Activated T-helper 2 cell treated with anti-CD3 and anti-CD28 coated beads, Interferon-gamma antibody, Interleukin-2, Interleukin-4, amounts not matched to agents 10 μg/mL and 5 μg/mL and 100 μg/mL, durations not matched to agents 14 hours and 24 hours and 36 hours (primary cell): ENCODE results near the gene CA5A. TPM values are rescaled to one million over a fixed set of nuclear protein-coding genes. Genes with fewer than 3 reads are reported as not detected.
"Not testable (repeated sequence)": the region's sequence is repeated elsewhere in the genome, so short reads cannot be mapped to it uniquely, and the experiment has no call there.

Experiments
- DNase-seq: peaks from one replicate; pipeline ENCODE4 v3.0.0; 2021; ENCODE audit warnings: low spot score
- H3K27ac Mint-ChIP-seq: one replicate; pipeline ENCODE4 v1.8.0; 2021; ENCODE audit warnings: mixed read lengths
- H3K27me3 Mint-ChIP-seq: one replicate; pipeline ENCODE4 v1.8.0; 2021; ENCODE audit warnings: low read depth, mixed read lengths
- H3K36me3 Mint-ChIP-seq: one replicate; pipeline ENCODE4 v1.8.0; 2021; ENCODE audit warnings: low read depth, mixed read lengths
- H3K4me1 Mint-ChIP-seq: one replicate; pipeline ENCODE4 v1.8.0; 2021; ENCODE audit warnings: low read depth, mixed read lengths
- H3K4me3 Mint-ChIP-seq: one replicate; pipeline ENCODE4 v1.8.0; 2021; ENCODE audit warnings: low read depth, mild to moderate bottlenecking, moderate library complexity, mixed read lengths
- H3K9me3 Mint-ChIP-seq: one replicate; pipeline ENCODE4 v1.8.0; 2021; ENCODE audit warnings: mixed read lengths
- intact Hi-C: fragments of 100-400 bp; cut with micrococcal nuclease; formaldehyde crosslinking; loops from one replicate; pipeline ENCODE4 v1.15.1; 2023
- total RNA-seq: library from RNA; stranded (reverse); gene quantifications from 2 replicates; pipeline ENCODE4 v1.2.3, GENCODE V29; 2022

The CA5A gene
- total RNA-seq, 1 donor from 2014 or later: not detected

DNA sequence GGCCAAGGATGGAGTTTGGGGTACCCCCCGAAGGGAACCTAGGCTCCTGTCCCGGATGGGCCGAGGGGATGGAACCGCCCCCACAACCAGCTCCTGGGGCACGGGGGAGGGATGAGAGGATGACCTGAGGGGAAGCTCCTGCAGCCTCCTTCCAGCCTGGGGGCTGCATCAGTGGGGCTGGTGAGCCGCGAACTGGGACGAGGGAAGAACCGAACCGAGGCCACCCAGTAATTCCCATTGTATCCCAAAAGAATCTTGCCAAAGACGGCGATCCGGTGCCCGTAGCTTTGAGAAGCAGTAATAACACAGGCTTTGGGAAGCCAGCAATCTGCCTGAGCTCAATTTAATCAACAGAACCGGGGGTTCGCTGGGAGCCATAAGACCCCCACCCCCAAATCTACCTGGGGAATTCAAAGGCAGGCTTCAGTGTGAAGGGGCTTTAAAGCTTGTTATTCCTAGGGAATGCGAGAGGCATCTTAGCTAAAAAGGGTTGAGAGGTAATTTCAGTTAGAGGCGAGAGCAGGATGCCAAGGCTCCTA, 66.4 kb downstream of the CA5A start:
- Mint-ChIP-seq H3K27ac (peak overlapping the region; percentile 67), H3K4me3 (peak overlapping the region; percentile 31), H3K4me1 (peaks cover 47% of the 10 kb centered on the region), H3K36me3 (peaks cover 36% of the 10 kb centered on the region)
- intact Hi-C loops: loop anchor here (2.0 to 10.0 kb wide), 3 partner anchors 39 to 585 kb away; partner anchors contain the start of genes FBXO31 and ZFPM1
- not testable (repeated sequence) for H3K9me3 Mint-ChIP-seq, H3K27me3 Mint-ChIP-seq, DNase-seq

- Mint-ChIP-seq H3K27ac (peak within 1 kb of the TSS; percentile 99), H3K4me1 (peaks cover 46% of the 10 kb centered on the region), H3K4me3 (peak within 1 kb of the TSS; percentile 98), H3K36me3 (peaks cover 42% of the 10 kb centered on the region)
- H3K27me3 Mint-ChIP-seq, intact Hi-C loops, H3K9me3 Mint-ChIP-seq: not testable (repeated sequence)
- peak; percentile 86 for DNase-seq
These were observed 67.1 kb downstream of the CA5A start, which contains the start of gene SLC7A5 for GRCh38 chr16:87869061-87869878. Gene SLC7A5, minus strand, starts transcription at chr16:87869507. Its CDS starts 85 bp downstream, at chr16:87869422.

DNA sequence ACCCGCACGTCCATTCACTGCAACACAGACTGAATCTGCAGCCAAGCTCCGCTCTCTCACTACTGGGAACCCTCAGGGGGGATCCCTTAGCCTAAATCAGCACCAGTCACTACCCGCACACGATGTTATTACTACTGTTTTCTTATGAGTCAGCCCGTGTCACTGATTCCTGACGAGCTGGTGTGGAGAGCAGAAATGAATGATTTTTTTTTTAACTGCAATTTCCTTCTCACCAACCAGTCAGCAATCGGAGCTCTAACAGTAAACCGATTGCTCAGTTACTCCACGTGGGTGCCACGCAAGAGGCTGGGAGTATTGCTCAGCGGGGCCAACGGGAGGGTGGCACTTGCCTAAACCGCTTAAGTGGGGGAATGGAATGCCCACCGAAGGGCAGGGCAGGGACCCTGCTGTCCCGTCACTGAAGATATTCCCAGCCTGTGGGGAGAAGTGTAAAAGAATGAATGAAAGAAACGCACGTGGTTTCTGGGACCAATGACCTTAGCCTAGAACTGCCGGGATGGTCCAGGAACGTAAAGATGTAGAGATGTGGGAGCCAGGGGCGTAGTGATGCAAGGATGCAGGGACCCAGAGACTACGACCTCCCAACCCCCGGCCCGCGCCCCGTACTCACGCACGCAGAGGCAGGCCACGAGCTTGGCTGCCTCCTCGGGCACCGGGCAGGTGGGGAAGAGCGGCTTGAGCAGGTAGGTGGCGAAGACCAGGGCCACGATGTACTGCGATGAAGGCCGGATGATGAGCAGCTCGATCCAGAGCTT, 67.9 kb downstream of the CA5A start:
- peak overlapping the region; percentile 98 for H3K4me3 Mint-ChIP-seq
- H3K27me3 Mint-ChIP-seq, intact Hi-C loops, H3K9me3 Mint-ChIP-seq: not testable (repeated sequence)
- DNase-seq: peak; percentile 66
- peaks cover 49% of the 10 kb centered on the region for H3K36me3 Mint-ChIP-seq
- peak overlapping the region; percentile 99 for H3K27ac Mint-ChIP-seq
- peaks cover 50% of the 10 kb centered on the region for H3K4me1 Mint-ChIP-seq

DNA sequence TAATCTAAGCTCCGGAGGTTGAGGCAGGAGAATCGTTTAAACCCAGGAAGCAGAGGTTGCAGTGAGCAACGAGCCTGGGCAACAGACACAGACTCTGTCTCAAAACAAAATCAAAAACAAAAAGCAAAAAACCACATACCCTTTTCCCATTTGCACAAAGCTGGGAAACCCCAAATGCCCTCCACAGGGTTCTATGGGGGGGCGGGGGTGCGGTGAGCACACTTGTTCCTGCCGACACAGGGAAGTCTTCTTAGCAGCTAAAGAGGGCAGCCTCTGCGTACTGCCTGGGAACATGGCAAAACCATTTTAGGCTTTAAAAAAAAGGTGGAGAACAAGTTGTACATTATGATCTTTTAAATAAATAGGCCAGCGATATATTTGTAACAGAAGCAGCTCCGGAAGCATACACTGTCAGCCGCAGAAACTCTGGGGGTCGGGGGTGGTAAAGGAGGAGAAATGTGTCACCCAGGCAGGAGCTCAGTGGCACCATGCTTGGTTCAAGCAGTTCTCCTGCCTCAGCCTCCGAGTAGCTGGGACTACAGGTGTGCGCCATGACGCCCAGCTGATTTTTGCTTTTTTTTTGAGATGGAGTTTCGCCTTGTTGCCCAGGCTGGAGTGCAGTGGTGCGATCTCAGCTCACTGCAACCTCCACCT, 70.3 kb downstream of the CA5A start:
- intact Hi-C loops: loop anchor here (1.0 kb wide), 1 partner anchor 10 kb away; no protein-coding TSS in a partner anchor
- DNase-seq: peak; percentile 51
- H3K27me3 Mint-ChIP-seq, H3K9me3 Mint-ChIP-seq: not testable (repeated sequence)
- H3K4me3 Mint-ChIP-seq: peak overlapping the region; percentile 98
- peak overlapping the region; percentile 99 for H3K27ac Mint-ChIP-seq
- peaks cover 43% of the 10 kb centered on the region for H3K4me1 Mint-ChIP-seq
- peaks cover 66% of the 10 kb centered on the region for H3K36me3 Mint-ChIP-seq

- Mint-ChIP-seq H3K4me3 (peak overlapping the region; percentile 80), H3K9me3 (no peaks in the 10 kb centered on the region), H3K4me1 (peaks cover 45% of the 10 kb centered on the region), H3K27ac (peak overlapping the region; percentile 76), H3K36me3 (peaks cover 81% of the 10 kb centered on the region), H3K27me3 (no peaks in the 10 kb centered on the region)
- DNase-seq: no peak
- intact Hi-C loops: no loop called here
These were observed 71.9 kb downstream of the CA5A start for GRCh38 chr16:87864331-87864989.

GRCh38 chr16:87863327-87863635, 73.0 kb downstream of the CA5A start:
- H3K9me3 Mint-ChIP-seq, H3K27me3 Mint-ChIP-seq, DNase-seq, intact Hi-C loops, H3K4me3 Mint-ChIP-seq: not testable (repeated sequence)
- H3K4me1 Mint-ChIP-seq: peaks cover 49% of the 10 kb centered on the region
- H3K36me3 Mint-ChIP-seq: peaks cover 89% of the 10 kb centered on the region
- peak overlapping the region; percentile 49 for H3K27ac Mint-ChIP-seq

- intact Hi-C loops, H3K27me3 Mint-ChIP-seq, H3K9me3 Mint-ChIP-seq, H3K27ac Mint-ChIP-seq, DNase-seq: not testable (repeated sequence)
- H3K4me3 Mint-ChIP-seq: peak overlapping the region; percentile 42
- peaks cover 55% of the 10 kb centered on the region for H3K4me1 Mint-ChIP-seq
- peaks cover 89% of the 10 kb centered on the region for H3K36me3 Mint-ChIP-seq
These were observed 73.6 kb downstream of the CA5A start for GRCh38 chr16:87862597-87863326.

GRCh38 chr16:87861300-87862099, 74.8 kb downstream of the CA5A start:
- H3K9me3 Mint-ChIP-seq, H3K27ac Mint-ChIP-seq, DNase-seq, intact Hi-C loops, H3K27me3 Mint-ChIP-seq: not testable (repeated sequence)
- peaks cover 61% of the 10 kb centered on the region for H3K4me1 Mint-ChIP-seq
- H3K4me3 Mint-ChIP-seq: peak overlapping the region; percentile 33
- H3K36me3 Mint-ChIP-seq: peaks cover 89% of the 10 kb centered on the region

DNA sequence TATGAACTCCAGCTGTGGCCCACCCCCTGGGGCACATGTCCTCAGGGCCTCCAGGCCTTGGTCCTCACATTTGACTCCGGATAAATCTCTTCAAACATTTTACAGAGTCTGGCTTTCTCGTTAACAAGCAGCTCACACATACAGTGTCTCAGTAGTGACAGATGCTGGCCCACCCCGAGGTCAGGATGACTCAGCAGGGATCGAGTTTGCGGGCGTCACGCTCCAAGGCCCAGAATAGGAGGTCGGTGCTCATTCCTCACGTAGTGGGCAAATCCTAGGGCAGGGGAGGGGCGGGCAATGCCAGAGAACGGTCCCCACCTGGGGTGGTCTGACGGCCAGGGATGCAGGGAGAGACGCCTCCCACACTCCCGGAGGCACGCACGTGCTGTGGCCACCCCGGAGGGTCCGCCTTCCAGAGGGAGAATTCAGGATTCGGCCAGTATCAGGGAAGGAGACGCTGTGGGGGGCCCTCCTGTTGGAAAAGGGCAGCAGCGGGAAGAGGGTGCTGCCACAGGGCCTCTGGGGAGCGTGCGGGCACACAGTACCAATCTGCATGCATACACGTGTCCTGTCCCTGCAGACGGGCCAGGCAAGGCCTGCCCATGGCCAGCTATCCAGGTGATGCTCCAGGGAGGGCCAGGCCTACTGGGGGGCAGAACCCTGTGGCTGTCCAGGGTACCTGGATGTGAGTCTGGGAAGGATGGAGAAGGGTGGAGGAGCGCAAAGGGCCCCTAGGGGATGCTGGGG, 75.6 kb downstream of the CA5A start:
- Mint-ChIP-seq H3K27me3 (no peaks in the 10 kb centered on the region), H3K4me3 (peak overlapping the region; percentile 49), H3K27ac (peak overlapping the region; percentile 46), H3K36me3 (peaks cover 85% of the 10 kb centered on the region), H3K9me3 (no peaks in the 10 kb centered on the region), H3K4me1 (peaks cover 61% of the 10 kb centered on the region)
- DNase-seq: no peak
- intact Hi-C loops: no loop called here

GRCh38 chr16:87858151-87858993, 78.0 kb downstream of the CA5A start:
- H3K9me3 Mint-ChIP-seq, H3K27me3 Mint-ChIP-seq, DNase-seq, intact Hi-C loops: not testable (repeated sequence)
- Mint-ChIP-seq H3K27ac (peak overlapping the region; percentile 58), H3K36me3 (peaks cover 83% of the 10 kb centered on the region), H3K4me3 (peak overlapping the region; percentile 60), H3K4me1 (peaks cover 60% of the 10 kb centered on the region)
